NCI-H524 (cell line): ENCODE data around the gene COG5.
"Not testable (repeated sequence)": the region's sequence is repeated elsewhere in the genome, so short reads cannot be mapped to it uniquely, and the experiment has no call there.

Source experiments
- DNase-seq, 2 experiments: peaks; one replicate each; lab custom pipeline; 2025; lab: John Stamatoyannopoulos, UW

Gene COG5

DNA sequence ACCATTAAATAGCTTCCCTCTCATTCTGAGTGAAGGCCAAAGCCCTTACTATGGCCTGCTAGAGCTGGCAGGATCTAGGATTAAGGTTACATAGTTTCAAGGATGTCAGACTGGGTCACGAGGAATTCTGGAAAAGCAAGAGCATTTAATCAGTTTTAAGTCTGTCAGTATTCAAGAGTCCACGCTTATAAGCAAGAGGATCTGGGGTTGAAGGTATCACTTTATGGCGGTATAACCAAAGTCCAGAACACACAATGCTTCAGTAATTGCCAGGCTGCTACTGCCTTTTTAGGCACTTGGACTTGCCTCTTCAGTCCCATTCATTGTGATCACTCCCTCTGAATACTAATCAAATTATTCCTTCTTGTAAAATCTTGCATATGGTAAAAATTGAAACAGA, 293.9 kb downstream of the COG5 start:
- no peak for DNase-seq

DNA sequence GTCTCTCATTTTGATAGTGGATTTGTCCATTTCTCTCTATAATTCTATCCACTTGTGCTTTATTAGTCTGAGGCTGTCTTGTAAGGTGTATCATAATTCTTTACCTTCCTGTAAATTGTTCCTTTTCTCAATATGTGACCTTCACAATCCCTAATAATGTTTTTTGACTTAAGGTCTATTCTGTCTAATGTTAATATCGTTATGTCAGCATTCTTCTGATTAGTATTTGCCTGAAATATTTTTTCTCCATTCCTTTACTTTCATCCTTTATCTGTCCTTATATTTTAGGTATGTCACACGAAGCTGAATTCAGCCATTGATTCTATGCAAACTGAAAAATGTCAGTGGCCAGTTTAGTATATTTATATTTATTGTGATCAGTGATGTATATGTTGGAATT, 295.1 kb downstream of the COG5 start:
- DNase-seq, result no peak

DNA sequence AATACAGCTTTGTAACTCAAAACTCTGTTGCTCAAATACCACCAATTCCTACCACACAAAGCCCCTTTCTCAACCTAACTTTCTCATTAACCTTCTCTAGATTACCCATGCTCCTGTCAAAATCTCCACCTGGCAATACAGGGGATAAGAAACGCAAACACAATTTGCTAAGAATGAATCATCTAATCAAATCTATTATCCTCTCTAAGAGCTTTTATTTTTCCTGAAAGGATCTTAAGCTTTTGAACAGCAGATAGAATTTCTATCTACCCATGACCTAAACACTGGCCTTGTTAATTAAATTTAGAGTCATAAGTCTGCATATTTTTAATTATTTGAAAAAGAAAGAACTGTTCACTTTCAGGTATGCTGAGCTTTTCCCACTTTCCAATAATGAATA, 296.6 kb downstream of the COG5 start:
- DNase-seq, result peak in 1 of 2 experiments; percentile 5

DNA sequence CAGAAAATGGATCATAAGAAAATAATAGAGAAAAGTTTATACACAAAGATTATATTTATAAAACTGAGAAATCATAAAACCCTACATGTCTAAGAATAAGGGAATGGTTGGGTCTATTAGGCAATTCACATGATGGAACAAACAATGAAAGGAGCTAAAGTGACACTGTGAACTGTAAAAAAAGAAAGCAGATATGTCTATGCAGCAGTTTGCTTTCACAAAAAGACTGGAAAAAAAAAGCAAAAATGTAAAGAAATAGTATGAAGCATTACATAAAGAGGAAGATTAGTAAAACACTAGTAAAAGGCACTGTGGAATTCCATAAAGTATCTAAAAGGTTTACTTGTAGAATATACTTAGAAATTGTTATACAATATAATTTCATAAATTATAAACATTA, 299.0 kb downstream of the COG5 start:
- no peak for DNase-seq

DNA sequence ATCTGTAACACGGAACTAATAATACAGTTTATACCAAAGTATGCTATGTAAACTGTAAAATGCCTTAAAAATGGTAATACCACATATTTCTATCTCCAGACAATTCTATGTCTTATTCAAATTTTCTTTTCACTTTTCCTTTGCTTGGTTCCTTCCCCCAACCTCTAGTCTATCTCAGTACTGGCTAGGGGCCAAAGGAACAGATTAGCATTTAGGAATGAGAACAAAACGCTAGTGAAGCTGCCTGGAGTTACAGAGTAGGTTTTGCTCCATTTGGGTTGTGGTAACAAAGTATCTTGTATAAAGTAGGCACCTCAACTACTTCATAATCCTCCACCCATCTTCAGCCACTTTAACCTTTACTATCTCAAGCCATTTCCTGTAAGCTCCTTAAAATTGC, 300.9 kb downstream of the COG5 start:
- DNase-seq, result no peak

DNA sequence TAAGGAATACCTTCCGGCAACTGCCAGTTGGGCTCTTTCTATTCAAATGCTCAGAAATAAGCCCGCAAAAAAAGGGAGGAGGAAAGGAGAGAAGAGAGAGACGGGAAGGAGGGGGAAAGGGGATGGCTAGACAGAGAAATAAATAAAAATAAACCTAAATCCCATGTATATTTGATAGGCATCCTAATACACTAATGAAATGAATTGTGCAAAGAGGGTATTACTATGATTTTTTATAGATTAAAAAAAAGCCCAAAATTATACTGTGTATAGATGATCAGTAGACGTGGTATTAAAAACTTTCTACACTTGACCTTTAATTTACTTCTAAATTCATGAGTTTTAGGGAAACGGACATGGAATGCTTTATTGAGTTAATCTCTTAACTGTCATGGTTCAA, 305.0 kb downstream of the COG5 start:
- DNase-seq, result no peak

DNA sequence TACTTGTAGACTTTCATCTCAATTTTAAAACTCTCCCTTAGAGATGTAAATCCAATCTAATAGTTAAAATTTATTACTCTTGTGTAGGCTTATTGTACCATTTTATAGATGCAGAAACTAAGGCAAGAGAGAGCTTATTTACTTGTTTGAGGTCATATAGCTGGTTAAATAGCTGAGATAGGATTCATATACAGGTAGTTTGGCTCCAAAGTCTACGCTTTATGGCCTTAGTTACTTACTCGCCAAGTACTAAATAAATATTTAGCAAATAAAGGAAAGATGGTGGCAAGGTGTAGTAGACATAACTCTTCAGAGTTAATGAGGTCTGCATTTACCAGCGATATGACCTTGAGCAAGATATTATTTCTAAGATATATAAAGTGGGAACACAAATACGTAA, 308.1 kb downstream of the COG5 start:
- DNase-seq, result no peak

DNA sequence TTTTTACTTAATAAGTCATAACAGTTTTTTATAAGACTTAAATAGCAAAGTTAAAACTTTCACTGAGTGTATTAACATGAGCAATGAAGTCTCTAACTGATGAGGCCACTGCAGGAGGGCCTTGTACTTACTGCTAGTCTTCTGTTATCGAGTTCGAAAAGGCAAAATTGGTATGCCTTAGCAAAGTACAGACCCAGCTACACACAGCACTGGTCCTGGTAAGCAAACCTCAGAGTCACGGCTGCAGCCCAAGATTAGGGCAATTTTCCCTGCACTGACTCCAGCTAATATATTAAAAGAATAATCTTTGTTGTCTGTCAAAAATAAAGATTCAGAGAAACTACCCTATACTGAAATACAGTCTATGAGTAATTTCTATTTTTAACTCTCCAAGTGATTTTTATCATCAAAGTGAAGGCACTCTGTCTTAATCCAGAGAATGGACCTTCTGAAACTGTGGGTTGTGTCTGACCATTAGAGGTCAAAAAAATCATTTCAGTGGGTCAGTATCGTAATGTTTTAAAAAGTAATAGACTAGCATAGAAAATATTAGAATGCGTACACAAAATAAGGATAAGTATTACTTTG, 309.2 kb downstream of the COG5 start:
- DNase-seq, result no peak

DNA sequence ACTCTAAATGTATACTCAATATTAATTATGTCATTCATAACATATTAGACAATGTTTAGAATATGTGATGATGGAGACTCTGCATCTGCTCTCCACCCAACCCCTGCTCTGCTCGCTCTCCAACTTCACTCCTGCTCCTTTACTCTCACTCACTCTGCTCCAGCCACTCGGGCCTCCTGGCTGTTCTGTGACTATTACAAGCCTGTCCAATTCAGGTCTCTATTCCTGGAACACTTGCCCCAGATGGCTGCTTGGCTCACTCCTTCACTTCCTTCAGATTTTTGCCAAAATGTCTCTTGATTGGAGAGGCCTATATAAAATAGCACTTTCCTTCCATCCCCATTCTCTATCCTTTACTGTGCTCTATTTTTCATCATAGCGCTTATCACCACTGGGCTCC, 310.1 kb downstream of the COG5 start:
- no peak for DNase-seq

DNA sequence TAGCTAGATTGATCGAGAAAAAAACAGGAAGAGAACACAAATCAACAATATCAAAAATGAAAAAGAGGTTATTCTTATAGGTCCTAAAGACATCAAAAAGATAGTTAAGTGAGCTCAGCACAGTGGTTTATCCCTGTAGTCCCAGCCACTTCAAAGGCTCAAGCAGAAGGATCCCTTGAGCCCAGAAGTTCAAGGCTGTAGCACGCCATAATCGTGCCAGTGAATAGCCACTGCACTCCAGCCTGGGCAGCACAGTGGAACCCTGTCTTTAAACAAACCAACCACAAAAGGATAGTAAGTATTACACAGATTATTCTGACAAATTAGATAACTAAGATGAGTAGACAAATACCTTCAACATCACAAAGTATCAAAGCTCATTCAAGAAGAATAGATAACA, 311.8 kb downstream of the COG5 start:
- no peak for DNase-seq

DNA sequence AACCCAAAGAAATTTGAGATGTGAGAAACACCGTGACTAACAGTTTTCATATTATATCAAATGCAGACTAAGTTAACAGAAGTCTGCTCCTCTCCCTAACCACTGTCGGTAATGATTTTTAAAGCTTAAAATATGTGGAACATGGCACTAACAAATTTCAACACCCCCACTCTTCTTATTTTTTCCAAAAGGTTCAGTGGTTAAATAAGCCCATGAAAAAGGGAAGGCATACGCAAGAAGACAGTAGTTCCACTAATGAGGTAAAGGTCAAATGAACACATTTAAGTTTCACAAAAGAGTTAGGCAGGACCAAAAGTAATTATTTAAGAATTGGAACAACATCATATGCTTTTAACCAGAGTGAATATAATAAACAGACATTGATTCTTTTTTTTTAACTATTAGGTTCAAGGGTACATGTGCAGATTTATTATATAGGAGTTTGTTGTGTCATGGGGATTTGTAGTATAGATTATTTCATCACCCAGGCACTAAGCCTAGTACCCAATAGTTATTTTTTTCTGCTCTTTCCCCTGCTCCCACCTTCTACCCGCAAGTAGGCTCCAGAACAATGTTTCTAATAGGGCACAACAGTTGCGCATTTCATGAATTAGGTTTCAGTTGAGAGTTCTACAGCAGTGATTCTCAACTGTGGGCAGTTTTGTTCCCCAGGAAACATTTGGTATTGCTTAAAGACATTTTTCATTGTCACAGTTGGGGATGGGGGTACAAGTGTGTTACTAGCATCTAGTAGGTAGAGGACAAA, 315.0 kb downstream of the COG5 start:
- DNase-seq, result no peak

DNA sequence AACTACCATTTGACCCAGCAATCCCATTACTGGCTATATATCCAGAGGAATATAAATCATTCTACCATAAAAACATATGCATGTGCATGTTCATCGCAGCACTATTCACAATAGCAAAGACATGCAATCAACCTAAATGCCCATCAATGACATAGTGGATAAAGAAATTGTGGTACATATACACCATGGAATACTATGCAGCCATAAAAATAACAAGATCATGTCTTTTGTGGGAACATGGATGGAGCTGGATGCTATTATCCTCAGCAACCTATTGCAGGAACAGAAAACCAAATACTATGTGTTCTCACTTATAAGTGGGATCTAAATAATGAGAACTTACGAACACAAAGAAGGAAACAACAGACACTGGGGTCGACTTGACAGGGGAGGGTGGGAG, 316.9 kb downstream of the COG5 start:
- DNase-seq, result not testable (repeated sequence)

DNA sequence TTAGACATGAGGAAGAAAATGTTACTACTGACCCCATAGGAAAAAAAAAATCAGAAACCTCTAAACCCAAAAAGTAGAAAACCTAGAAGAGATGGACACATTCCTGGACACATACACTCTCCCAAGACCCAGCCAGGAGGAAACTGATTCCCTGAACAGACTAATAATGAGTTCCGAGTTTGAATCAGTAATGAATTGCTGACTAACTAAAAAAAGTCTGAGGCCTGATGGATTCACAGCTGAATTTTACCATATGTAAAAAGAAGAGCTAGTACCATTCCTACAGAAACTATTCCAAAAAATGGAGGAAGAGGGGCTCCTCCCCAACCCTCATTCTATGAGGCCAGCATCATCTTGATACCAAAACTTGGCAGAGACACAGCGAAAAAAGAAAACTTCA, 319.1 kb downstream of the COG5 start:
- DNase-seq, result no peak

DNA sequence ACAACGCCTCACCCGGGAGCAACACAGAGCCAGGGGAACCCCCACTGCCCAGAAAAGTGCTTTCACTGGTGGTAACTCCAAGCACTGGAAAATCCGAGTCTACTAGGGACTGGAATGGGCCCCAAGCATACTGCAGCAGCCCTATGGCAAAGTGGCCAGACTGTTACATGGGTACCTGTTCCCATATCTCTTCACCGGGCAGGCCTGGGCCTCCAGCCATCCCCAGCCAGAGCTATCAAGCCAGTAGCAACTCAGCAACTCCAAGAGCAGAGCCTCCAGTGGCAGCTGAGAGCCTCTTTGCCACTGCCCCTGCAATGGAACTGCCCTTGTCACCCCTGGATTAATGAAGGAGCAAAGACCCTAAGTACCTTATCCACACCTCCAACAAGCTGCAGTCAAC, 321.5 kb downstream of the COG5 start:
- DNase-seq, result no peak

DNA sequence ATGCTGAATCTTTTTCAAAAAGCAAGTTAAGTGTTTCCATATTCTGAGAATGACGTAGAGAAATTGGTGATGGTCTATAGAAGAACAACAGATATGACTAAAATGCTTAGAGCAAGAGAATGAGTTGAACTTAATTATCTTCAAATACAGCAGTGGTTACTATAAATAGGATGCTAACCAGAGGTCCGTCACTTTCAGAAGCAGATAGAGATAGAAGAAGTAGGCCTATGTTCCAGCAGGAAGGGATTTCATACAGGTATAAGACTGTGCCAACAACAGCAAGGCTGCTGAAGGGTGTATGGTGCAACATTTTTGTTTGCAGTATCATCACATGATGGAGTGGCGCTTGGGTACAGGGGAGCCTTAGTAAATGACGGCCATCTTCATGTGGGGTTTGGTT, 326.3 kb downstream of the COG5 start:
- no peak for DNase-seq

DNA sequence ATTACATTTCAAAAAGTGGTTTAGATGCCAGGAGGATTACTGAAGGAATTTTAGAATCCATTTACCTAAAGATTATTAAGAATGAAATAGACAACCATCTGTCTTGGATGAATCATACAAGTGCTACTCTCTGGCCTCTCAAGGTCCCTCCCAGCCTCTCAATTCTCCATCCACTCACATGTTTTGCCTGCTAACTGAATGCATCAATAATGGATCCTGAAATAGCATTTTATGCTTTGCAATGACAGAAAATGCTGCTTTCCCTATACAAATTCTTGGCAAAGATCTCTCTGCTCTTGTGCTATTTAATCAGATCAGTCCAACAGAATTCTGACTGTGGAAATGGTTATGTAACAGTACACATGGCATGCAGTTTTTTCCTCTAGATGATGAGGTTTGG, 326.9 kb downstream of the COG5 start:
- peak in 1 of 2 experiments; percentile 5 for DNase-seq

DNA sequence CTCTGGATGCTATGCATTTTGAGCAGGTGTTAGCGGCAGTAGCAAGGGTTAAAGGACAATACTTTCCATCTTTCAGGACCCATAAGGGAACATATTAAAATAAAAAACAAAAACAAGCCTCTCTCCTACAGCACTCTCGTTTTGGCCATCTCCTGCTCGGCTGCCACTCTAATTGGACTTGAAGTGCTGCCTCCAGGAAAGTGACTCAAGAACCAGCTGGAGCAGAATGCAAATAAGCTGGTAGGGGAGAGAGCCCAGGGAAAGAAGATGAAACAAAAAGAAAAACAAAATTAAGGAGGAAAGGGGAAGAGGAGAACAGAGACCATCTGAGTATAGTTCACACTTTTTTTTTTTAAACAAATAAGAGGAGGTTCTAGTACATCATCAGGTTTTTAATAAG, 329.3 kb downstream of the COG5 start:
- DNase-seq, result no peak

DNA sequence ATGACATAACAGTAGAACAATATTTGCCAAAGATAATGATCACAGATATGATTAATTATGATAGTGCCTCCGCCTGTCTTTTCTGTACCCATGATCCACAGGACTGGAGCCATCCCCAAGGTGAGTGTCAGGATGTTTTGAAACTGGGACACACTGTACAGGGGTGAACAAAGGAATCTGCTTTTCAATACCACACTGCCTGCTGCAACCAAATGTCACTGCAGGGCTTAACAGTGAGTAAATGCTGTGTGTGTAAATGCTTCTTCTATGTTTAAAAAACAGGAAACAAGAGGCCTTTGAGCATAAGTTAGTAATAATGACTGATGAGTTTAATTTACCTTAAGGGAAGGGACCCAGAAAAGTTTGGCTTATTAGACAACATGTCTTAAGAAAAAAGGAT, 329.7 kb downstream of the COG5 start:
- DNase-seq, result no peak

DNA sequence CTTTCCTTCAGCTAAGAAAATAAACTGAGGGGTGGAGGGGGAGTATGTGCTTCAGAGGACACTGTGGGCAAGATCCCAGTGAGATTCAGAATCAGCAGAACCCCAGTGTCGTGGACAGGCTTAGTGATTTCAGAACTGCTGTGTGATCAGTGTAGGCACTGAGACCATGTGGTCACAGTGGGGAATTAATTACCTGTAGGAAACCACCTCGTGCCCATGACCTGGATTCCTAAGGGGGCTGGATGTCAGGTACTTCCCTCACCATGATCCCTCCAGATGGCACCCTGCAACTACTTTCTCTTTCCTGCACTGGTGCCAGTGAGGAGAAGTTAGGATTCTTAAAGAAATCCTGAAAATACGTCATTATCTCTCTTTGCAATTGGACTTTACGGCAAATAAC, 330.5 kb downstream of the COG5 start:
- DNase-seq, result no peak

DNA sequence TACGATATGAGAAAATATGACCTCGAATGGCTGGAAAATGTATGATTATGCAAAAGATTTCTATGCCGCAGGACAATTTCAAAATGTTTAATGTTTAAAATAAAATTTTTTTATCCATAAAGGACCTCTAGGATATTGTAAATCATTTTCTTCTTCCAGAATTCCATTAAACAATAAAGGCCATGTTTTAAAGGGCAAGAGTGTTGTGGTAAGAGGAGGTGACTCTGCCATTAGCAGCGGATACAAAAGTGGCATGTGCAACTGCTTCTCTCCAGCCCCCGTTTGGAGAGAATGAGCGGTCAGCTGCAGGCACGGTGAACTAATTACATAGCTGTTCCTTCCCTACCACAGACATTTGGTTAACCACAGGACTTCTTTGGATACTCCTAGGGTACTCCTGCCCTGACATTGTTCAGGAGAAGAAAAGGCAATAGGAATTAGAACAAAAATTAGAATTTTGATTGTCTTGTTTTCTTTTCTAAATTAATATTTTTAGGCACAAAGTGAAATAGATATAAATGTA, 331.1 kb downstream of the COG5 start:
- DNase-seq, result no peak

DNA sequence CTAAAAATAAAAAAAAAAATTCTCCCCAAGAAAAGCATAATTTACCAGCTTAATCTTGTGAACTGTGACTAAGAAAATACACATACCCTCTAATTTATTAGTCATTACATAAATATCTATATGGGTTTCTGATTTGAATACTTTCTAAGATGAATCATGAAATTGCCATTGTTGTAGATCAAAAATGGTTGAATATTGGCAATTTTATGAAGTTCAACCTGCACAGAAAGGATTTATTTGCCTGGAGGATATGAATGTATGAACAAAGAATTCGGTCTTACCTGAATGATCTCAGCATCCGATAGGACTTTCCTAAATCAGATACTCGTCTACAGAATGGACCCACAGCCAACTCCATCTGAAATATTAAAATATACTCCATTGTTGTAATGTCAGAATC, 333.4 kb downstream of the COG5 start:
- no peak for DNase-seq

DNA sequence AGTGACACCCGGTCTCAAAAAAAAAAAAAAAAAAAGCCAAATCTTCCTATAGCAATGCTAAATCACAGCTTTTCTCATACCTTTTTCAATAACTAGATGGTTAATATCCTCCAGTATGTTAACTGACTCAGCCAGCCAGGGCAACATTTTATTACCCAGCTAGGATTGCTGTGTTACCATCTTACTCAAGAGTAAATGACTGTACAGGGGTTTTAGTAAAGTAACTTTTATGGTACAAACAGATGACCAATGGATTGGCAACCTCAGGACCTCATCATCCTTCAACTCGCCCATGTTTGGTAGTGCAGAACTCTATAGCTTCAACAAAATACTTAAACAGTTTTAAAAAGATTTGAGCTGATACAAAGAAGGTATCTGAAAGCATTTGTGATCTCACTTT, 335.4 kb downstream of the COG5 start:
- DNase-seq, result no peak

DNA sequence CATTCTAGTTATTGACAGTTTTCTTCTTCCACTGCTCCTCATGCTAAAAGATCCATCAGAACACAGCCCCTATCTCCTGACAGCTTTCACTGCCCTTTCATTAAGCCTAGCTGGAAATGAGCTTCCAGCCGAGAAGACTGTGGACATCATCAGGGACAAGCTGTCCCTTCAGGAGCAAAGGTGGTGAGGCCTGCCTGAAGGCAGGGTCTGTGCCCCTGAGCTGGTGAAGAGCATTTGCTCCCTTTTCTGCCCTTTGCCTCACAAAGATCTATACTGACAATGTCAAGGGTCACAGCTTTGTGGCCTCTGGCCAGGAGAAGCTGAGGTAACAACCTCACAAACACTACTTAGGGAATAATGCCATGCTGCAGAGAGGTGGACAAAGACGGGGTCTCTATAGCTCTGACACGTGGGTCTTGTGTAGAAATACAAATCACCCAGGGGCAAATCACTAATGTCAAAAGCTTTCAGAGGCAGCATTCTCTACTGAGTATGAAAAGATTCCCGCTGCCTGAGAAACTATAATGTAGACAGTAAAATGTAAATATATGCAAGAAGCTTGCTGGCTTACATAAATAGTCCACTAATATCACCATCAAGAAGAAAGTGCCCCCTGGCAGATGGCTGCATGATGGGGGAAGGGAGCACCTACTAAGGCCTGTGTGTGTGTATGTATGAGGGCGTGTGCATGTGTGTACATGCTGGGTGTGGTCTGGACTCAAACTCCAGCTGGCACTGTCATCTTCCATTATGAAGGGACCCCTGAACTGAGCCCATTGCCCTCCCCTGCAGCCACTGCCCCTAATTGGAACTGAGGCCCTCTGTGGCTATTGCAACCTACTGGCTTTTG, 339.1 kb downstream of the COG5 start:
- peak in 1 of 2 experiments; percentile 24 for DNase-seq
